MCF 10A (cell line): ENCODE data around the gene BRI3BP. TPM values are rescaled to one million over a fixed set of nuclear protein-coding genes. Genes with fewer than 3 reads are reported as not detected.

Experiments used
- BruUV-seq: library from RNA; stranded (reverse); fragments of 400-500 nt; replicated peaks from 2 replicates; lab custom pipeline; 2021; lab: Mats Ljungman, UMichigan
- CTCF ChIA-PET: fragments of 300-600 bp; sonication (Branson Sonifier 250); formaldehyde crosslinking; extraction: SDS; loops from one replicate; lab custom pipeline; 2021; ENCODE audit warnings: antibody characterized with exemption, inconsistent platforms; lab: Yijun Ruan, JAX
- POLR2A ChIA-PET: fragments of 300-600, 350-650 bp; sonication (Branson Sonifier 250); formaldehyde crosslinking; extraction: SDS; loops from one replicate; lab custom pipeline; 2020; ENCODE audit warnings: antibody characterized with exemption, inconsistent platforms; lab: Yijun Ruan, JAX
- DNase-seq: peaks from one replicate; pipeline ENCODE4 v3.0.0-alpha.2; 2018; ENCODE audit not compliant: unreplicated experiment
- H3K27ac Mint-ChIP-seq: one replicate; pipeline ENCODE4 v1.8.0; 2022; ENCODE audit warnings: mild to moderate bottlenecking, low read depth, mixed read lengths; ENCODE audit not compliant: unreplicated experiment
- H3K27me3 Mint-ChIP-seq: one replicate; pipeline ENCODE4 v1.8.0; 2022; ENCODE audit warnings: mixed read lengths; ENCODE audit not compliant: insufficient read depth, unreplicated experiment
- H3K36me3 Mint-ChIP-seq: one replicate; pipeline ENCODE4 v1.8.0; 2022; ENCODE audit warnings: mild to moderate bottlenecking, moderate library complexity, mixed read lengths; ENCODE audit not compliant: insufficient read depth, unreplicated experiment
- H3K4me1 Mint-ChIP-seq: one replicate; pipeline ENCODE4 v1.8.0; 2022; ENCODE audit warnings: mixed read lengths; ENCODE audit not compliant: insufficient read depth, unreplicated experiment
- H3K4me3 Mint-ChIP-seq: one replicate; pipeline ENCODE4 v1.8.0; 2022; ENCODE audit warnings: mild to moderate bottlenecking, moderate library complexity, mixed read lengths; ENCODE audit not compliant: unreplicated experiment
- H3K9me3 Mint-ChIP-seq: one replicate; pipeline ENCODE4 v1.8.0; 2022; ENCODE audit warnings: mixed read lengths; ENCODE audit not compliant: unreplicated experiment
- intact Hi-C: fragments of 100-400 bp; cut with micrococcal nuclease; formaldehyde crosslinking; loops from 2 replicates; pipeline ENCODE4 v1.14.1; 2022
- total RNA-seq: library from RNA; stranded (reverse); gene quantifications from 2 replicates; pipeline ENCODE4 v1.2.3, GENCODE V29; 2022
- TF ChIP-seq, protein P1 (sequence below): fragments of 200-600 bp; IDR thresholded peaks from one replicate; pipeline ENCODE4 v1.8.0; 2022; ENCODE audit warnings: antibody characterized with exemption, mild to moderate bottlenecking; ENCODE audit not compliant: unreplicated experiment

Gene BRI3BP
- total RNA-seq, 1 experiment from 2014 or later, result 11.9 TPM

DNA sequence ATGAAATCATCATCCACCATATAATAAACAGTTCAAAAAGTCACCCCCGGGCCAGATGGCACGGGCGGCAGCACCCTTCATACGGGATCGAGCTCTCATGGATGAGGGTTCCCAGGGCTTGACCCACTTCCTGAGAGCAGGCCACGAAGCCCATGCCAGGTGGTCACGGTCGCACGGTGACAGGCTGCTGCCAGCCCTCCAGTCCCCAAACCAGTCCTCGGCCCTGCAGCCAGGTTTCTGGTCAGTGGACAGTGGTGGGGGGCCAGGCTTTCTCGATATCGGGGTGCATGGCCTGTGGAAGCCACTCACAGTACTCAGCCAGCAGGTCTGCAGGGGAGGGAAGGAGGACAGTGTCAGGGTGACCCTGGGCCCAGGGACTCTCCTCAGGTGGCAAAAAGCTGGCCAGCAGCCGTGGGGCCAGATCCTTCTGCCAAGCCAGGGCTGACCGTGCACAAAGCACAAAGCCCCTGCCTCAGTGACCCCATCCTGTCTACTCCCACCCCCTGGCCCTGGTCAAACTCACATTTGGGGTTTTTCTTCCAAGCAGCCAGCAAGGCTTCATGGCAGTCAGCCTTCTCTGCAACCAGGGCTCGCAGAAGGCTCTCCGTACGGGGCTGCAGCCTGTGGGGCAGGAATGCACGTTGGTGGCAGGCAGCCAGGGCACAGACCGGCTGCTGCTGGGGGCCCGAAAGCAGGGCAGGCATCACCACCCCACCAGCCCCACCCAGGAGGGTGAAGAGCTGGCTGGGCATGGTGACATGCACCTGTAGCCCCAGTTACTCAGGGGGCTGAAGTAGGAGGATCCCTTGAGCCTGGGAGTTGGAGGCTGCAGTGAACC, 45.7 kb upstream of the BRI3BP start:
- no peak overlapping the region for H3K4me3 Mint-ChIP-seq
- intact Hi-C loops, result no loop called here
- H3K27ac Mint-ChIP-seq, result no peak overlapping the region
- TF ChIP-seq, protein P1, sequence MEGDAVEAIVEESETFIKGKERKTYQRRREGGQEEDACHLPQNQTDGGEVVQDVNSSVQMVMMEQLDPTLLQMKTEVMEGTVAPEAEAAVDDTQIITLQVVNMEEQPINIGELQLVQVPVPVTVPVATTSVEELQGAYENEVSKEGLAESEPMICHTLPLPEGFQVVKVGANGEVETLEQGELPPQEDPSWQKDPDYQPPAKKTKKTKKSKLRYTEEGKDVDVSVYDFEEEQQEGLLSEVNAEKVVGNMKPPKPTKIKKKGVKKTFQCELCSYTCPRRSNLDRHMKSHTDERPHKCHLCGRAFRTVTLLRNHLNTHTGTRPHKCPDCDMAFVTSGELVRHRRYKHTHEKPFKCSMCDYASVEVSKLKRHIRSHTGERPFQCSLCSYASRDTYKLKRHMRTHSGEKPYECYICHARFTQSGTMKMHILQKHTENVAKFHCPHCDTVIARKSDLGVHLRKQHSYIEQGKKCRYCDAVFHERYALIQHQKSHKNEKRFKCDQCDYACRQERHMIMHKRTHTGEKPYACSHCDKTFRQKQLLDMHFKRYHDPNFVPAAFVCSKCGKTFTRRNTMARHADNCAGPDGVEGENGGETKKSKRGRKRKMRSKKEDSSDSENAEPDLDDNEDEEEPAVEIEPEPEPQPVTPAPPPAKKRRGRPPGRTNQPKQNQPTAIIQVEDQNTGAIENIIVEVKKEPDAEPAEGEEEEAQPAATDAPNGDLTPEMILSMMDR, result no peak
- H3K4me1 Mint-ChIP-seq, result no peaks in the 10 kb centered on the region
- H3K36me3 Mint-ChIP-seq, result peaks cover 29% of the 10 kb centered on the region
- POLR2A ChIA-PET, result interaction anchor here (0.7 kb wide), 1 partner anchor 171 kb away, joined by 3 read pairs; no protein-coding TSS in a partner anchor
- CTCF ChIA-PET, result no interaction called here
- H3K9me3 Mint-ChIP-seq, result no peaks in the 10 kb centered on the region
- no peaks in the 10 kb centered on the region for H3K27me3 Mint-ChIP-seq
- no TSS peak for BruUV-seq
- no peak for DNase-seq

DNA sequence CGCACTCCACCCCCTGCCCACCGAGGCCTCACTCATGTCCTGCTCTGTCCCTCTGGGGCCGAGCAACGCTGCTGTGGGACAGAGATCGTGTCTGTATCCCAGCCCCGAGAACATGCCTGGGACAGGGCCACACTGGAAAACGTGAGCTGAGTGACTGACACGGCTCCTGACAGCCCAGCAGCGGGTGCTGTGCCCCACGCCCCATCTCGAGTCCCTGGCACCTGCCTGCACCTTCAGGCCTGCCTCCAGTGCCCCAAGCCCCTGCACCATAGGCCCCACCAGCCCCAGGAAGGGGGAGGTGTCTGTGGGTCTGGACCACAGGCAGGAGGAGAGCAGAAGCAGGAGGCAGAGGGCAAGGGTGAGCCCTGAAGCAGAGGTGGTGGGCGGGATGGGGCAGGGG, 44.4 kb upstream of the BRI3BP start:
- H3K27me3 Mint-ChIP-seq, result no peaks in the 10 kb centered on the region
- no TSS peak for BruUV-seq
- no peak overlapping the region for H3K4me3 Mint-ChIP-seq
- no peaks in the 10 kb centered on the region for H3K9me3 Mint-ChIP-seq
- CTCF ChIA-PET, result no interaction called here
- POLR2A ChIA-PET, result no interaction called here
- TF ChIP-seq, protein P1, result no peak
- H3K4me1 Mint-ChIP-seq, result no peaks in the 10 kb centered on the region
- DNase-seq, result no peak
- intact Hi-C loops, result no loop called here
- H3K27ac Mint-ChIP-seq, result no peak overlapping the region
- H3K36me3 Mint-ChIP-seq, result peaks cover 32% of the 10 kb centered on the region

DNA sequence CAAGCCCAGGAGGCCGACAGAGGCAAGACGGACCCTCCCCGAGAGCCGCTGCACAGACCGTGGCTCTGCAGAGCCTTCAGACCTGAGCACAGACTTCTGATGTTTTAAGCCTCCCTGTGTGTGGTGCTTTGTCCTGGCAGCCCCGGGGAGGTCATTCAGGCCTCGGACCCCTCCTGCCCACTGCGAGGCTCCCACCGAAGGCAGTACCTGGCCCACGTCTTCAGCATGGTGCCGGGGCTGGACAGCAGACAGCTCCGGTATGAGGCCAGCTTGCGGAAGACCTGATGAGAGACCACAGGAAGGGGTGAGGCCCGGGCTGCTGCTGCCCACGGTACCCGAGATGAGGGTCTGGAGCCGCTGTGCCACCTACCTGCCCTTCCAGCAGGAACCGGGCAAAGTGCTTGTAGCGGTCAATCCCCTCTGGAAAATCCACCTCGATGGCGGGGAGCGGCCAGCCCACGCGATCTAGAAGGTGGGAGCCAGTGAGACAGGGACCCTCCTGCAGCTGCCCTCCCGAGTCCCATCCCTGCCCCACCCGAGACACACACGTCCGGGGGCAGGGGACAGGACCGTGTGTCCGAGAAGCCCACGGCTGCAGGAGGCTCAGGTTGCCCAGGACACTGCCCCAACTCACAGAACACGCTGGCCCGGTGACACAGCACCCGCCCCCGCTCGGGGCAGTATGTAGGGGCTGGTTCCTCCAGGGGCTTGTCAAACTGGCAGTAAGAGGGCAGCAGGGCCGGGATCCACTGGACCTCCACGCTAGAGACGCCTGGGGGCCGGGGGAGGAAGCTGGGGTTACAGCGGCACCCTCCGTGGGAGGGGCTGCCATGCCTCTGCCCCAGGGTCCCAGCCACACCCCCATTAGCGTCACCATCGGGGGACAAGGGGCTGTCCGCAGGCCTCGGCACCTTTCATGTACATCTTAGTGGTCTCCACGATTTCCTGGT, 43.4 kb upstream of the BRI3BP start:
- BruUV-seq, result no TSS peak
- H3K36me3 Mint-ChIP-seq, result peaks cover 35% of the 10 kb centered on the region
- no peak overlapping the region for H3K27ac Mint-ChIP-seq
- no peaks in the 10 kb centered on the region for H3K4me1 Mint-ChIP-seq
- H3K27me3 Mint-ChIP-seq, result no peaks in the 10 kb centered on the region
- ChIA-PET POLR2A (interaction anchor here (0.5 kb wide), 1 partner anchor 17 kb away, joined by 3 read pairs; no protein-coding TSS in a partner anchor), CTCF (interaction anchor here (0.6 to 3.0 kb wide), 2 partner anchors 10 to 80 kb away, joined by 3 to 10 read pairs; no protein-coding TSS in a partner anchor)
- H3K4me3 Mint-ChIP-seq, result no peak overlapping the region
- intact Hi-C loops, result no loop called here
- TF ChIP-seq, protein P1, result no peak
- H3K9me3 Mint-ChIP-seq, result no peaks in the 10 kb centered on the region
- DNase-seq, result no peak
